ENCODE results near the gene ZNF415. TPM values are rescaled to one million over a fixed set of nuclear protein-coding genes. Genes with fewer than 3 reads are reported as not detected.
A peak's percentile ranks its signal among the peaks of the same experiment; 100 is the strongest.

ZNF415 gene
- total RNA-seq, 1 donor from 2014 or later: 18.1 TPM

GRCh38 chr19:53147645-53148044 is 14.9 kb upstream of the ZNF415 start:
- no peak for TF ChIP-seq CTCF (IDR thresholded peaks at IDR 0.05; ENCODE audit: unreplicated experiment)
- peaks cover 75% of the 10 kb centered on the region for H3K36me3 Mint-ChIP-seq (ENCODE audit: insufficient read depth)
- no peak overlapping the region for H3K27ac Mint-ChIP-seq
- peaks cover 40% of the 10 kb centered on the region for H3K9me3 Mint-ChIP-seq (ENCODE audit: low read depth)
- H3K4me1 Mint-ChIP-seq (ENCODE audit: low read depth): no peaks in the 10 kb centered on the region
- DNase-seq (ENCODE audit: low spot score, unreplicated experiment): no peak
- H3K27me3 Mint-ChIP-seq: no peaks in the 10 kb centered on the region
- no peak overlapping the region for H3K4me3 Mint-ChIP-seq (ENCODE audit: low read depth)

GRCh38 chr19:53140351-53140750 is 7.6 kb upstream of the ZNF415 start:
- Mint-ChIP-seq H3K4me3 (ENCODE audit: low read depth) (no peak overlapping the region), H3K9me3 (ENCODE audit: low read depth) (peaks cover 46% of the 10 kb centered on the region), H3K36me3 (ENCODE audit: insufficient read depth) (peaks cover 57% of the 10 kb centered on the region), H3K27me3 (no peaks in the 10 kb centered on the region), H3K27ac (no peak overlapping the region), H3K4me1 (ENCODE audit: low read depth) (no peaks in the 10 kb centered on the region)
- no peak for DNase-seq (ENCODE audit: low spot score, unreplicated experiment)
- TF ChIP-seq CTCF (IDR thresholded peaks at IDR 0.05; ENCODE audit: unreplicated experiment): no peak

GRCh38 chr19:53136432-53136831 is 3.7 kb upstream of the ZNF415 start:
- H3K27ac Mint-ChIP-seq: no peak overlapping the region
- no peaks in the 10 kb centered on the region for H3K27me3 Mint-ChIP-seq
- peaks cover 13% of the 10 kb centered on the region for H3K4me1 Mint-ChIP-seq (ENCODE audit: low read depth)
- H3K36me3 Mint-ChIP-seq (ENCODE audit: insufficient read depth): peaks cover 27% of the 10 kb centered on the region
- no peak overlapping the region for H3K4me3 Mint-ChIP-seq (ENCODE audit: low read depth)
- H3K9me3 Mint-ChIP-seq (ENCODE audit: low read depth): peaks cover 23% of the 10 kb centered on the region
- no peak for TF ChIP-seq CTCF (IDR thresholded peaks at IDR 0.05; ENCODE audit: unreplicated experiment)
- no peak for DNase-seq (ENCODE audit: low spot score, unreplicated experiment)

GRCh38 chr19:53131727-53132126 is 983 bp downstream of the ZNF415 start:
- no peak for DNase-seq (ENCODE audit: low spot score, unreplicated experiment)
- no peaks in the 10 kb centered on the region for H3K9me3 Mint-ChIP-seq (ENCODE audit: low read depth)

GRCh38 chr19:53131085-53131590 is 1.6 kb downstream of the ZNF415 start:
- Mint-ChIP-seq H3K27ac (peak overlapping the region; percentile 31), H3K27me3 (no peaks in the 10 kb centered on the region), H3K4me1 (ENCODE audit: low read depth) (peaks cover 31% of the 10 kb centered on the region), H3K9me3 (ENCODE audit: low read depth) (no peaks in the 10 kb centered on the region), H3K4me3 (ENCODE audit: low read depth) (peak overlapping the region; percentile 88), H3K36me3 (ENCODE audit: insufficient read depth) (peaks cover 4% of the 10 kb centered on the region)
- no peak for TF ChIP-seq CTCF (IDR thresholded peaks at IDR 0.05; ENCODE audit: unreplicated experiment)
- no peak for DNase-seq (ENCODE audit: low spot score, unreplicated experiment)

More at GRCh38 chr19:53131727-53132126, 983 bp downstream of the ZNF415 start:
- peak overlapping the region; percentile 31 for H3K27ac Mint-ChIP-seq
- H3K4me3 Mint-ChIP-seq (ENCODE audit: low read depth): peak overlapping the region; percentile 88
- peaks cover 4% of the 10 kb centered on the region for H3K36me3 Mint-ChIP-seq (ENCODE audit: insufficient read depth)
- H3K27me3 Mint-ChIP-seq: no peaks in the 10 kb centered on the region
- H3K4me1 Mint-ChIP-seq (ENCODE audit: low read depth): peaks cover 28% of the 10 kb centered on the region
- no peak for TF ChIP-seq CTCF (IDR thresholded peaks at IDR 0.05; ENCODE audit: unreplicated experiment)

Measured in progenitor cell of endocrine pancreas (in vitro differentiated cells).